Measurements from ENCODE around the gene PHKA2.

Gene PHKA2

GRCh38 chrX:18929775-18930174, 54.1 kb downstream of the PHKA2 start:
- Histone ChIP-seq H3K9me3 (replicated peaks; ENCODE audit: low read length) (no peaks in the 10 kb centered on the region), H3K36me3 (ENCODE audit: insufficient read depth, low read length) (peaks cover 4% of the 10 kb centered on the region), H3K27me3 (ENCODE audit: control insufficient read depth, insufficient read depth, low read length) (no peaks in the 10 kb centered on the region), H3K4me1 (ENCODE audit: control insufficient read depth, insufficient read depth, low read length) (no peaks in the 10 kb centered on the region), H3K9ac (ENCODE audit: low read depth, low read length) (no peak overlapping the region), H3K4me2 (ENCODE audit: low read length) (no peak overlapping the region), H3K4me3 (ENCODE audit: low read length) (no peak overlapping the region)

- Histone ChIP-seq H3K4me3 (ENCODE audit: low read length) (no peak overlapping the region), H3K36me3 (ENCODE audit: insufficient read depth, low read length) (peaks cover 7% of the 10 kb centered on the region), H3K27me3 (ENCODE audit: control insufficient read depth, insufficient read depth, low read length) (no peaks in the 10 kb centered on the region), H3K4me2 (ENCODE audit: low read length) (no peak overlapping the region), H3K9ac (ENCODE audit: low read depth, low read length) (no peak overlapping the region), H3K4me1 (ENCODE audit: control insufficient read depth, insufficient read depth, low read length) (no peaks in the 10 kb centered on the region), H3K9me3 (replicated peaks; ENCODE audit: low read length) (no peaks in the 10 kb centered on the region)
Measured at GRCh38 chrX:18927558-18927957, 56.4 kb downstream of the PHKA2 start.

- Histone ChIP-seq H3K27me3 (ENCODE audit: control insufficient read depth, insufficient read depth, low read length) (no peaks in the 10 kb centered on the region), H3K9me3 (replicated peaks; ENCODE audit: low read length) (no peaks in the 10 kb centered on the region), H3K36me3 (ENCODE audit: insufficient read depth, low read length) (peaks cover 7% of the 10 kb centered on the region), H3K4me1 (ENCODE audit: control insufficient read depth, insufficient read depth, low read length) (no peaks in the 10 kb centered on the region), H3K4me2 (ENCODE audit: low read length) (no peak overlapping the region), H3K4me3 (ENCODE audit: low read length) (no peak overlapping the region), H3K9ac (ENCODE audit: low read depth, low read length) (no peak overlapping the region)
Measured at GRCh38 chrX:18924507-18925088, 59.3 kb downstream of the PHKA2 start.

DNA sequence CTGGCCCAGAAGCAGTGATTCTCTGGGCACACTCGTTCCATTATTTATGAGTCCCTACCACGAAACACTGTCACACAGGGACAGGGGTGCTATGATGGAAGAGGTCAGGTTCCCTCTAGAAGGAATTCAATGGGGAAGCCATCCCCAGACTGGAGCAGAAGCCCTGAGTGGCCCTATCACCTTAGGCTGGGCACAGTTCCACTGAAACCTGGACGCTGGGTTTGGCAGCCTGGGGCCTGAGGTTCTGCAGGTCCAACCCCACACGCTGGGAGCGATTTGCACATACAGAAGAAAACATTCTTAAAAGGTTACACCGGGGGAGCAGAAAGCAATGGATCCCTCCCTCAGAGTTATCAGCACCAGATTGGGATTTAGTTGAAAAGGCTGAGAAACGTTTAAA, 63.3 kb downstream of the PHKA2 start:
- Histone ChIP-seq H3K27me3 (ENCODE audit: control insufficient read depth, insufficient read depth, low read length) (no peaks in the 10 kb centered on the region), H3K36me3 (ENCODE audit: insufficient read depth, low read length) (peaks cover 28% of the 10 kb centered on the region), H3K9me3 (replicated peaks; ENCODE audit: low read length) (peaks cover 4% of the 10 kb centered on the region), H3K9ac (ENCODE audit: low read depth, low read length) (no peak overlapping the region), H3K4me1 (ENCODE audit: control insufficient read depth, insufficient read depth, low read length) (no peaks in the 10 kb centered on the region), H3K4me3 (ENCODE audit: low read length) (no peak overlapping the region), H3K4me2 (ENCODE audit: low read length) (no peak overlapping the region)

DNA sequence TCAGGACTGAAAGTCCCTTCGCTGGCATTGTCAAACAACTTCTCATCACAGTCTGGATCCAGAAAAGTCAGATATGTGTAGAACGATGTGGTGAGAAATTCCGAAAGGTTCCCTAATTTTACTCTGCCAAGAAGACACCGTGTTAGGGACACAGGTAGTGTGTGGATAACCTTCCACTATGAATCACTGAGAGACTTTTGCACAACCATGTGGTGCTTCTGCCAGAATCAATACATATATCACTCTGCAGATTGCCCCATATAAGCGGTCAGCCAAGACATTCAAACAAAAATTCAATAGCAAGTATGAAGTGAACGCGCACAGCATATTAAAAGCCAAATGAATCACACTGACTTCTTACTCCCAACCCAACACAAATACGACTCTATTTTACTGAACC, 63.8 kb downstream of the PHKA2 start:
- Histone ChIP-seq H3K9ac (ENCODE audit: low read depth, low read length) (no peak overlapping the region), H3K27me3 (ENCODE audit: control insufficient read depth, insufficient read depth, low read length) (no peaks in the 10 kb centered on the region), H3K9me3 (replicated peaks; ENCODE audit: low read length) (peaks cover 4% of the 10 kb centered on the region), H3K4me2 (ENCODE audit: low read length) (no peak overlapping the region), H3K36me3 (ENCODE audit: insufficient read depth, low read length) (peaks cover 28% of the 10 kb centered on the region), H3K4me1 (ENCODE audit: control insufficient read depth, insufficient read depth, low read length) (no peaks in the 10 kb centered on the region), H3K4me3 (ENCODE audit: low read length) (no peak overlapping the region)

- no peaks in the 10 kb centered on the region for H3K27me3 ChIP-seq (ENCODE audit: control insufficient read depth, insufficient read depth, low read length)
- H3K9ac ChIP-seq (ENCODE audit: low read depth, low read length), result no peak overlapping the region
- peaks cover 4% of the 10 kb centered on the region for H3K9me3 ChIP-seq (replicated peaks; ENCODE audit: low read length)
- H3K36me3 ChIP-seq (ENCODE audit: insufficient read depth, low read length), result peaks cover 21% of the 10 kb centered on the region
- no peak overlapping the region for H3K4me3 ChIP-seq (ENCODE audit: low read length)
- no peak overlapping the region for H3K4me2 ChIP-seq (ENCODE audit: low read length)
- H3K4me1 ChIP-seq (ENCODE audit: control insufficient read depth, insufficient read depth, low read length), result no peaks in the 10 kb centered on the region
Measured at GRCh38 chrX:18917831-18918230, 66.1 kb downstream of the PHKA2 start.

GRCh38 chrX:18906286-18906685, 77.6 kb downstream of the PHKA2 start:
- no peaks in the 10 kb centered on the region for H3K4me1 ChIP-seq (ENCODE audit: control insufficient read depth, insufficient read depth, low read length)
- no peaks in the 10 kb centered on the region for H3K27me3 ChIP-seq (ENCODE audit: control insufficient read depth, insufficient read depth, low read length)
- no peak overlapping the region for H3K9ac ChIP-seq (ENCODE audit: low read depth, low read length)
- H3K36me3 ChIP-seq (ENCODE audit: insufficient read depth, low read length), result peaks cover 7% of the 10 kb centered on the region
- H3K9me3 ChIP-seq (replicated peaks; ENCODE audit: low read length), result no peaks in the 10 kb centered on the region
- no peak overlapping the region for H3K4me2 ChIP-seq (ENCODE audit: low read length)
- no peak overlapping the region for H3K4me3 ChIP-seq (ENCODE audit: low read length)

DNA sequence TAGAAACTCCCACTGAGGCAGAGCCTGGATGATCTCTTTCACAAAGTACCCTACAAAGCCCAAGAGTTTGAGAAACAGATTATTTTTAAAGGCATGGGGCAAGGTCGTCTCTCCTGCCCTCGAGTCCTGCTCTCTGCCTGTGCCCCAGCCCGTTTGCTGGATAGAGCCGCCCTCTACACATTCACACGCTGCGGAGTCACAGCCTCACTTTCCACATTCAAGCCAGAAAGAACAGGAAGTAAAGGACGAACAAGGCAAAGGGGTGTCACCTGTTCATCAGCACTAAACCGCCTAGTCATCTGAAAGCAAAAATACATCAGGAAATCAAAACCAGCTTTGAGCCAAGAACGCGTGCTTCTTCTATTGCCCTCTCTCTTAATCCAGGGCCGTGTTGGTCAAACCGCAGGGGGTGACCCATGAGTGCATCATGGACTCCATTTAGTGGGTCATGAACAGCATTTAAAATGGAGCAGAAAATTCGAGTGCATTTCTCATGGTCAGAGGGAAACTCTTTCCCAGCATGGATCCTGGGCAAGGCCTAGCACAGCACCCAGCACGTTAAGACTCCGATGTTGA, 83.4 kb downstream of the PHKA2 start:
- Histone ChIP-seq H3K27me3 (ENCODE audit: control insufficient read depth, insufficient read depth, low read length) (no peaks in the 10 kb centered on the region), H3K9me3 (replicated peaks; ENCODE audit: low read length) (no peaks in the 10 kb centered on the region), H3K4me1 (ENCODE audit: control insufficient read depth, insufficient read depth, low read length) (peaks cover 7% of the 10 kb centered on the region), H3K9ac (ENCODE audit: low read depth, low read length) (no peak overlapping the region), H3K36me3 (ENCODE audit: insufficient read depth, low read length) (peaks cover 7% of the 10 kb centered on the region), H3K4me3 (ENCODE audit: low read length) (no peak overlapping the region), H3K4me2 (ENCODE audit: low read length) (no peak overlapping the region)

DNA sequence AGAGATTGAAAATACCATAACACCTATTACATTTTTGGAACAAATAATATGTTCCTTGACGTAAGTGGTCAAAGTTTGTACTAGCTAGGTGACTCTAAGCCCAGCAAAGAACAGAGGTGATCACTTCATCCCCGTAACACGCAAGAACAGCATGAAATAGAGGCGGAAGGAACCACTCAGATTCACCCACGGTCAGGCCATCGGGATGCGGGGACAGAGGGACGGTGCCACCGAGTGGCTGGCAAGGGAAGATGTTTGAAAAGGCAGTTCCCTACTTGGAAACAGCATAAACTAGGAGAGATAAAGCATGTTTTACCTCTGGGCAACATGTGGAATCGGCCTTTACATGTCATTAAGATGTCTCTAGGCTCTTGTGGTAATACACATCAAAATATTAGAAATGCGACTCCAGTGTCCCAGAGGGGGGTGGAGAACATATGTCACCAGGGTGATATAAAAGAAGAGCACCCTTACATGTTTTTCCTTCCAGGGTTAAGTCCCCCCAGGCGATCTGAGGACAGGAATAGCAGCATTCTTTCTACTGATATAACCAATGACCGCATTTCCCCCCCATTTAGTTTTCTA, 84.0 kb downstream of the PHKA2 start:
- Histone ChIP-seq H3K9me3 (replicated peaks; ENCODE audit: low read length) (no peaks in the 10 kb centered on the region), H3K36me3 (ENCODE audit: insufficient read depth, low read length) (peaks cover 5% of the 10 kb centered on the region), H3K4me3 (ENCODE audit: low read length) (no peak overlapping the region), H3K9ac (ENCODE audit: low read depth, low read length) (no peak overlapping the region), H3K4me1 (ENCODE audit: control insufficient read depth, insufficient read depth, low read length) (peaks cover 13% of the 10 kb centered on the region), H3K27me3 (ENCODE audit: control insufficient read depth, insufficient read depth, low read length) (no peaks in the 10 kb centered on the region), H3K4me2 (ENCODE audit: low read length) (no peak overlapping the region)

DNA sequence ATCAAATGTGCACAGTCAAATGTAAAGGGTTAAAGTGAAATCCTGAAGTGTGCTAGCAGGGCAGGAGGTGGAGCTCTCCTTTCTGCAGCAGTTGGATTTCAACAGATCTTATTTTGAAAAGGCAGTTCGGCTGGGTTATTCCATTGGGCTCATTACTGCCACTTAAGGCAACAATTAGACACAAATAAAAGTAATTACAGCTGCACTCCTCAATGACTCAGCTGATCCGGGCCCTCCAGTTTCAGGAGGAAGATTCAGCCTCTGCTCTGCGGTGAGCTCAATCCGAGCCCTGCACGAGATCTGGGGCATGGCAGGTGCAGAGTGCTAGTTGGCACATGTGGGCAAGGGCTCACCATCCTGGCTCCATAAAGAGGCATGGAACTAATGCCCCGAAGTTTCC, 85.4 kb downstream of the PHKA2 start:
- H3K9me3 ChIP-seq (replicated peaks; ENCODE audit: low read length), result no peaks in the 10 kb centered on the region
- H3K4me3 ChIP-seq (ENCODE audit: low read length), result no peak overlapping the region
- no peaks in the 10 kb centered on the region for H3K27me3 ChIP-seq (ENCODE audit: control insufficient read depth, insufficient read depth, low read length)
- H3K4me2 ChIP-seq (ENCODE audit: low read length), result no peak overlapping the region
- no peak overlapping the region for H3K9ac ChIP-seq (ENCODE audit: low read depth, low read length)
- peaks cover 13% of the 10 kb centered on the region for H3K4me1 ChIP-seq (ENCODE audit: control insufficient read depth, insufficient read depth, low read length)
- peaks cover 5% of the 10 kb centered on the region for H3K36me3 ChIP-seq (ENCODE audit: insufficient read depth, low read length)

- Histone ChIP-seq H3K36me3 (ENCODE audit: insufficient read depth, low read length) (peaks cover 5% of the 10 kb centered on the region), H3K4me1 (ENCODE audit: control insufficient read depth, insufficient read depth, low read length) (peaks cover 13% of the 10 kb centered on the region)
Measured at GRCh38 chrX:18898091-18898490, 85.8 kb downstream of the PHKA2 start.

GRCh38 chrX:18897611-18898010, 86.3 kb downstream of the PHKA2 start:
- Histone ChIP-seq H3K27me3 (ENCODE audit: control insufficient read depth, insufficient read depth, low read length) (no peaks in the 10 kb centered on the region), H3K36me3 (ENCODE audit: insufficient read depth, low read length) (peaks cover 5% of the 10 kb centered on the region), H3K4me1 (ENCODE audit: control insufficient read depth, insufficient read depth, low read length) (peaks cover 13% of the 10 kb centered on the region), H3K4me3 (ENCODE audit: low read length) (no peak overlapping the region), H3K4me2 (ENCODE audit: low read length) (no peak overlapping the region), H3K9me3 (replicated peaks; ENCODE audit: low read length) (no peaks in the 10 kb centered on the region), H3K9ac (ENCODE audit: low read depth, low read length) (no peak overlapping the region)

More at GRCh38 chrX:18898091-18898490, 85.8 kb downstream of the PHKA2 start:
- H3K27me3 ChIP-seq (ENCODE audit: control insufficient read depth, insufficient read depth, low read length), result no peaks in the 10 kb centered on the region
- no peak overlapping the region for H3K4me2 ChIP-seq (ENCODE audit: low read length)
- H3K9me3 ChIP-seq (replicated peaks; ENCODE audit: low read length), result no peaks in the 10 kb centered on the region
- no peak overlapping the region for H3K4me3 ChIP-seq (ENCODE audit: low read length)
- H3K9ac ChIP-seq (ENCODE audit: low read depth, low read length), result no peak overlapping the region
